ENCODE results near the gene CLDN9.

Gene CLDN9

GRCh38 chr16:2979669-2980226, 33.0 kb upstream of the CLDN9 start (continued):
- TF ChIP-seq ESRRG (CRISPR knock-in tag; IDR thresholded peaks at IDR 0.05) (no peak), CSRNP3 (CRISPR knock-in tag; IDR thresholded peaks at IDR 0.05) (no peak), PATZ1 (CRISPR knock-in tag; IDR thresholded peaks at IDR 0.05; ENCODE audit: borderline replicate concordance) (no peak), TCF4 (CRISPR knock-in tag; IDR thresholded peaks at IDR 0.05; ENCODE audit: borderline replicate concordance) (no peak)

- peak; percentile 89 for ATAC-seq
- no peak for TF ChIP-seq ZNF8 (CRISPR knock-in tag; IDR thresholded peaks at IDR 0.05)
- no peak for TF ChIP-seq SNAI2 (CRISPR knock-in tag; IDR thresholded peaks at IDR 0.05)
- no peak for TF ChIP-seq RARB (CRISPR knock-in tag; IDR thresholded peaks at IDR 0.05)
- TF ChIP-seq GLIS3 (CRISPR knock-in tag; IDR thresholded peaks at IDR 0.05) = no peak
- TF ChIP-seq BACH2 (CRISPR knock-in tag; IDR thresholded peaks at IDR 0.05; ENCODE audit: borderline replicate concordance) = no peak
- TF ChIP-seq TCF4 (CRISPR knock-in tag; IDR thresholded peaks at IDR 0.05; ENCODE audit: borderline replicate concordance) = no peak
- no peak for TF ChIP-seq ZFP30 (CRISPR knock-in tag; IDR thresholded peaks at IDR 0.05)
- no peak for TF ChIP-seq POU6F1 (CRISPR knock-in tag; IDR thresholded peaks at IDR 0.05; ENCODE audit: borderline replicate concordance, low read depth)
- no peak for TF ChIP-seq ZNF70 (CRISPR knock-in tag; IDR thresholded peaks at IDR 0.05)
- TF ChIP-seq ZC3H10 (CRISPR knock-in tag; IDR thresholded peaks at IDR 0.05) = no peak
- no peak for TF ChIP-seq CREB5 (CRISPR knock-in tag; IDR thresholded peaks at IDR 0.05; ENCODE audit: low read depth)
- no peak for TF ChIP-seq ESRRG (CRISPR knock-in tag; IDR thresholded peaks at IDR 0.05)
- TF ChIP-seq ISL1 (CRISPR knock-in tag; IDR thresholded peaks at IDR 0.05) = no peak
- no peak for TF ChIP-seq PPARA (CRISPR knock-in tag; IDR thresholded peaks at IDR 0.05; ENCODE audit: borderline replicate concordance)
- no peak for TF ChIP-seq OSR1 (CRISPR knock-in tag; IDR thresholded peaks at IDR 0.05)
- no peak for TF ChIP-seq PATZ1 (CRISPR knock-in tag; IDR thresholded peaks at IDR 0.05; ENCODE audit: borderline replicate concordance)
Observed at GRCh38 chr16:2980227-2981176, 32.2 kb upstream of the CLDN9 start, which contains the start of gene PKMYT1. Gene PKMYT1 (minus strand): TSS chr16:2980446. CDS start chr16:2979657, 789 bp downstream.

- ATAC-seq = no peak
- no peak for TF ChIP-seq ARNTL (CRISPR knock-in tag; IDR thresholded peaks at IDR 0.05; ENCODE audit: borderline replicate concordance, low read depth)
Observed at GRCh38 chr16:2981177-2981898, 31.4 kb upstream of the CLDN9 start.

Measured in SK-N-SH treated with all-trans-retinoic acid at 6 μM for 48 hours (cell line).